LNCaP clone FGC (cell line): ENCODE data around the gene EVA1A.

ENCODE experiments used
- DNase-seq: peaks from one replicate; pipeline ENCODE4 v3.0.0-alpha.2; 2011; ENCODE audit warnings: low read depth
- H3K4me3 ChIP-seq: 2 replicates; pipeline ENCODE4 v1.5.1; 2011; ENCODE audit warnings: mild to moderate bottlenecking, low read depth, low read length, control low read depth
- TF ChIP-seq, protein P1 (sequence below): IDR thresholded peaks from 2 replicates; pipeline ENCODE4 v1.5.1; 2012; ENCODE audit warnings: mild to moderate bottlenecking; ENCODE audit not compliant: control insufficient read depth, insufficient read depth; ENCODE audit errors: extremely low read depth

Gene EVA1A

GRCh38 chr2:75558786-75559679, 1.7 kb downstream of the EVA1A start:
- TF ChIP-seq, protein P1, sequence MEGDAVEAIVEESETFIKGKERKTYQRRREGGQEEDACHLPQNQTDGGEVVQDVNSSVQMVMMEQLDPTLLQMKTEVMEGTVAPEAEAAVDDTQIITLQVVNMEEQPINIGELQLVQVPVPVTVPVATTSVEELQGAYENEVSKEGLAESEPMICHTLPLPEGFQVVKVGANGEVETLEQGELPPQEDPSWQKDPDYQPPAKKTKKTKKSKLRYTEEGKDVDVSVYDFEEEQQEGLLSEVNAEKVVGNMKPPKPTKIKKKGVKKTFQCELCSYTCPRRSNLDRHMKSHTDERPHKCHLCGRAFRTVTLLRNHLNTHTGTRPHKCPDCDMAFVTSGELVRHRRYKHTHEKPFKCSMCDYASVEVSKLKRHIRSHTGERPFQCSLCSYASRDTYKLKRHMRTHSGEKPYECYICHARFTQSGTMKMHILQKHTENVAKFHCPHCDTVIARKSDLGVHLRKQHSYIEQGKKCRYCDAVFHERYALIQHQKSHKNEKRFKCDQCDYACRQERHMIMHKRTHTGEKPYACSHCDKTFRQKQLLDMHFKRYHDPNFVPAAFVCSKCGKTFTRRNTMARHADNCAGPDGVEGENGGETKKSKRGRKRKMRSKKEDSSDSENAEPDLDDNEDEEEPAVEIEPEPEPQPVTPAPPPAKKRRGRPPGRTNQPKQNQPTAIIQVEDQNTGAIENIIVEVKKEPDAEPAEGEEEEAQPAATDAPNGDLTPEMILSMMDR, result no peak
- no peak for DNase-seq
- no peak overlapping the region for H3K4me3 ChIP-seq

GRCh38 chr2:75558136-75558535, 2.6 kb downstream of the EVA1A start:
- TF ChIP-seq, protein P1, result no peak
- H3K4me3 ChIP-seq, result no peak overlapping the region
- DNase-seq, result no peak

GRCh38 chr2:75557474-75558133, 3.1 kb downstream of the EVA1A start:
- H3K4me3 ChIP-seq, result no peak overlapping the region
- TF ChIP-seq, protein P1, result no peak
- no peak for DNase-seq

GRCh38 chr2:75556679-75557366, 3.9 kb downstream of the EVA1A start:
- TF ChIP-seq, protein P1, result no peak
- DNase-seq, result no peak
- H3K4me3 ChIP-seq, result no peak overlapping the region

- no peak overlapping the region for H3K4me3 ChIP-seq
- TF ChIP-seq, protein P1, result no peak
- no peak for DNase-seq
These were observed 5.0 kb downstream of the EVA1A start for GRCh38 chr2:75555701-75556100.

DNA sequence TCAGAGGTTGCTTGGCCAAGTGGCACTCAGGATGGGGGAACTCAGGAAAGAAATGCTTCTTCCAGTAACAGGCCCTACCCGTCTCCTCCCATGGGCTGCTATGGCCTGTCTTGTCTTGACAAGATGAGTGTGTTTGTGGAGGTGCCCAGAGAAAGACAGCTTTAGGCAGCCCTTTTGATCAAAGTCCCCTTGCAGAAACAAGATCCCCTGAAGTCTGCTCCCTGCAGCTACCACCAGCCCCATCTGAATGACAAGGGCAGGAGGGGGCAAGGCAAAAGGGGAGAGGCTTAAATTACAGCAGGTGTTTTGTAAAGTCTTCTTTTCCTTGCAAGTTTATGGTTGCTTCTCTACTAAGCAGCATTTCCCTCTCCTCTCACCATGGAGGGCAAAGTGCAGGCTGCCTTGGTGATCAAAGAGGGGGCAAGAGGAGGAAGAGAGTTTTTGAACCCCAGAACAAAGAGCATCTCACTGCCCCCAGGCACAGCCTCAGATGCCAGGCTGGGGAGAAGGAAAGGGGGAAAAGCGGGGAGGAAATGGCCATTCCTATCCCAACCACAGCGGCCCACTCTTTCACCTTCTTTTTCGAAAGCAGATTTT, 6.7 kb downstream of the EVA1A start:
- no peak overlapping the region for H3K4me3 ChIP-seq
- DNase-seq, result no peak
- TF ChIP-seq, protein P1, result no peak
